Measurements from ENCODE around the gene LILRB3.
"Not testable (repeated sequence)": the region's sequence is repeated elsewhere in the genome, so short reads cannot be mapped to it uniquely, and the experiment has no call there.

The LILRB3 gene

GRCh38 chr19:54222474-54223276 lies at the start of gene LILRB3:
Gene LILRB3, minus strand, starts transcription at chr19:54223007. Its CDS starts 31 bp downstream, at chr19:54222976.
- DNase-seq: not testable (repeated sequence)

- not testable (repeated sequence) for DNase-seq
Measured at GRCh38 chr19:54272181-54272580, 49.4 kb upstream of the LILRB3 start.

GRCh38 chr19:54271587-54271986 lies 48.8 kb upstream of the LILRB3 start:
- not testable (repeated sequence) for DNase-seq

GRCh38 chr19:54271106-54271505 lies 48.3 kb upstream of the LILRB3 start:
- DNase-seq: peak in 9 of 56 donors; percentile 2 to 41 (median 9)

GRCh38 chr19:54268936-54269335 lies 46.1 kb upstream of the LILRB3 start:
- no peak for DNase-seq

GRCh38 chr19:54266133-54266532 lies 43.3 kb upstream of the LILRB3 start:
- peak in 31 of 56 donors; percentile 4 to 72 (median 35) for DNase-seq

GRCh38 chr19:54262470-54262869 lies 39.7 kb upstream of the LILRB3 start:
- DNase-seq: no peak

- DNase-seq: no peak
Measured at GRCh38 chr19:54262066-54262465, 39.3 kb upstream of the LILRB3 start.

GRCh38 chr19:54257116-54257480 lies 34.3 kb upstream of the LILRB3 start, which contains the start of gene LILRB5:
Gene LILRB5, minus strand, starts transcription at chr19:54257273. Its CDS starts 80 bp downstream, at chr19:54257193.
- no peak for DNase-seq

GRCh38 chr19:54256250-54257115 lies 33.7 kb upstream of the LILRB3 start:
- no peak for DNase-seq

- no peak for DNase-seq
Measured at GRCh38 chr19:54255105-54255775, 32.4 kb upstream of the LILRB3 start.

GRCh38 chr19:54254195-54254906 lies 31.5 kb upstream of the LILRB3 start:
- DNase-seq: no peak

GRCh38 chr19:54253331-54254194 lies 30.8 kb upstream of the LILRB3 start:
- DNase-seq: no peak

- no peak for DNase-seq
Measured at GRCh38 chr19:54252845-54253244, 30.0 kb upstream of the LILRB3 start.

- no peak for DNase-seq
Measured at GRCh38 chr19:54252243-54252642, 29.4 kb upstream of the LILRB3 start.

- peak in 13 of 56 donors; percentile 1 to 38 (median 16) for DNase-seq
Measured at GRCh38 chr19:54248016-54248601, 25.3 kb upstream of the LILRB3 start.

- DNase-seq: no peak
Measured at GRCh38 chr19:54247106-54247930, 24.5 kb upstream of the LILRB3 start.

- DNase-seq: no peak
Measured at GRCh38 chr19:54245936-54246335, 23.1 kb upstream of the LILRB3 start.

- DNase-seq: not testable (repeated sequence)
Measured at GRCh38 chr19:54243809-54244208, 21.0 kb upstream of the LILRB3 start.

Measured in nucleus accumbens (tissue), 56 donors.